ENCODE data around the gene FSTL1.
A peak's percentile ranks its signal among the peaks of the same experiment; 100 is the strongest.

The FSTL1 gene

DNA sequence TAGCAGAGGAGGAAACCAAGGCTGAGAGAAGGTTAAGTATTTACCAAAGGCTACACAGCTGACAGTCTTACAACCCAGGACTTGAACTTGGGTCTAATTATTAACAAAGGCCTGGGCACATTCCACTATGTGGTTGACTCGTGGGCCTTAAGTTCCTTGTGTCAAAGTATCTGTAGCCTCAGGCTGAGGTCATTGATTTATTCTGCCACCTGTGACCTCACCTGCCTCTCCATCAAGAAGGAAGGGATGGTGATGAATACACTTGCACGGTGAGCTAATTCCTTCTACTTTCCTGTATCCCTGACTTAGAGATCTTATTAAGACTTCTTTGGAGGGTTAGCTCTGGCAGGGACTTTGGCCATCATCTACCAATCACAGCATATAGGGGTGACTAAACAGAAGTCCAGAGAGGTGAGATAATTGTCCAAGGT lies 81.7 kb downstream of the FSTL1 start:
- TF ChIP-seq, protein P1, sequence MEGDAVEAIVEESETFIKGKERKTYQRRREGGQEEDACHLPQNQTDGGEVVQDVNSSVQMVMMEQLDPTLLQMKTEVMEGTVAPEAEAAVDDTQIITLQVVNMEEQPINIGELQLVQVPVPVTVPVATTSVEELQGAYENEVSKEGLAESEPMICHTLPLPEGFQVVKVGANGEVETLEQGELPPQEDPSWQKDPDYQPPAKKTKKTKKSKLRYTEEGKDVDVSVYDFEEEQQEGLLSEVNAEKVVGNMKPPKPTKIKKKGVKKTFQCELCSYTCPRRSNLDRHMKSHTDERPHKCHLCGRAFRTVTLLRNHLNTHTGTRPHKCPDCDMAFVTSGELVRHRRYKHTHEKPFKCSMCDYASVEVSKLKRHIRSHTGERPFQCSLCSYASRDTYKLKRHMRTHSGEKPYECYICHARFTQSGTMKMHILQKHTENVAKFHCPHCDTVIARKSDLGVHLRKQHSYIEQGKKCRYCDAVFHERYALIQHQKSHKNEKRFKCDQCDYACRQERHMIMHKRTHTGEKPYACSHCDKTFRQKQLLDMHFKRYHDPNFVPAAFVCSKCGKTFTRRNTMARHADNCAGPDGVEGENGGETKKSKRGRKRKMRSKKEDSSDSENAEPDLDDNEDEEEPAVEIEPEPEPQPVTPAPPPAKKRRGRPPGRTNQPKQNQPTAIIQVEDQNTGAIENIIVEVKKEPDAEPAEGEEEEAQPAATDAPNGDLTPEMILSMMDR (conservative IDR thresholded peaks at IDR 0.05) = no peak
- no peak overlapping the region for H3K27ac ChIP-seq

DNA sequence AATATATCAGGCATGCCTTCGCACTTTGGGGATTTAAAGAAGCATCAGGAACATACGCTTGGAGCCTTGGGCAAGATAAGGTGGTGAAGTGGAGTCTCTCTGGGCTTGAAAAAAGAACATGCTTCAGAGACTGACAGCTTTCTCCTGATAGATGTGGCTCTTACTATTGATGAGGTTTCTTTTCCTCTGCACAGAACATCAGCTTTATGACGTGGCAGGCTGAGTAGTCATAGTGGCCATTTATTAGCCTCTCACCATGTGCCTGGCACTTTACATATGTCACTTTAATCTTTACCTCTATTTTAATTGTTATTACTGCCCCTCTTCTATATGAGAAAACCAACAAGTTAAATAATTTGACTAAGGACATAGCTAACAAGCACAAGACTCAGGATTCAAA lies 82.6 kb downstream of the FSTL1 start:
- TF ChIP-seq, protein P1 (conservative IDR thresholded peaks at IDR 0.05) = no peak
- H3K27ac ChIP-seq = no peak overlapping the region

DNA sequence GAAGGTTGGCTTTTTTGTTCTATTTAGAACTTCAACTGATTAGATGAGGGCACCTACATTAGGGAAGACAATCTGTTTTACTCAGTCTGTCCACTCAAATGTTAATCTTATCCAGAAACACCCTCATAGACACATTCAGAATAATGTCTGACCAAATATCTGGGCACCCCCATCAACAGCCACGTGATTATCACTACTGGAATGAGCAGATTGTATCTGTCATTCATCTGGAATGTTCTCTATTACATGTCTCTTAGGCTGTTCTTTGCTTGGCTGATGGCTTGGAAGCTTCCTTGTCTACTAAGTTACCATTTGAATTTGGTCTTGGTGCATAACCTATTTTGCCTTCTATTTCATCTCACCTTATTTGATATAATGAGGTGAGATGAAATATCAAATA lies 86.0 kb downstream of the FSTL1 start:
- TF ChIP-seq, protein P1 (conservative IDR thresholded peaks at IDR 0.05) = no peak
- H3K27ac ChIP-seq = no peak overlapping the region

DNA sequence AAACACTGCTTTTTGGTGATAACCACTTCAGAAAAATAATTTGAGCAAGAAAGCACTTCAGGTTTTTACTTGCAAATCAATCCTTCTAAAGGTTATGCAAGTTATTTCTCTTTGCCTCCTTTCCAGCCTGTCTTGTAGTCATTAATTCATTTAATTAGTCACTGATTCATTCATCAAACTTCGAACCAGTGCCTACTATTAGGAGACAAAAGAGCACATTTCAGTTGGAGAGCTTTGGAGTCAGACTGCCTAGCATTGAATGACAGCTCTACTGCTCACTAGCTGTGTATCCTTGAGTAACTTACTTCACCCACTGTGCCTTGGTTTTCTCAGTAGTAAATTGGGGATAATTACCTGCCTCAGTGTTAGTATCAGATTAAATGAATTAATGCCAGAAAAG lies 86.7 kb downstream of the FSTL1 start:
- TF ChIP-seq, protein P1 (conservative IDR thresholded peaks at IDR 0.05) = no peak
- H3K27ac ChIP-seq = no peak overlapping the region

GRCh38 chr3:120357807-120358206 lies 93.0 kb downstream of the FSTL1 start:
- TF ChIP-seq, protein P1 (conservative IDR thresholded peaks at IDR 0.05) = 0 out of 2 replicates have a peak, but pooled peaks have one; percentile 5
- no peak overlapping the region for H3K27ac ChIP-seq

DNA sequence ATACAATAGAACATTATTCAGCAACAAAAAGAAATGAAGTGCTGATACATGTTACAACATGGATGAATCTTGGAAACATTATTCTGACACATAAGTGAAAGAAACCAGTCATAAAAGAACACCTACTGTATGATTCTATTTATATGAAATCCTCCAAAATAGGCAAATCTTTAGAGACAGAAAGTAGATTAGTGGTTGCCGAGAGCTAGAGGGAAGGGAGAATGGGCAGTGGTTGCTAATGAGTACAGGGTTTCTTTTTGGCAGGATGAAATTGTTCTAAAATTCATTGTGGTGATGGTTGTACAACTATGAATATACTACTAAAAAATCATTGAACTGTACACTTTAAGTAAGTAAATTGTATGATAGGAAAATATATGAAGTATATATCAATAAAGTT lies 95.3 kb downstream of the FSTL1 start:
- no peak overlapping the region for H3K27ac ChIP-seq
- TF ChIP-seq, protein P1 (conservative IDR thresholded peaks at IDR 0.05) = no peak

DNA sequence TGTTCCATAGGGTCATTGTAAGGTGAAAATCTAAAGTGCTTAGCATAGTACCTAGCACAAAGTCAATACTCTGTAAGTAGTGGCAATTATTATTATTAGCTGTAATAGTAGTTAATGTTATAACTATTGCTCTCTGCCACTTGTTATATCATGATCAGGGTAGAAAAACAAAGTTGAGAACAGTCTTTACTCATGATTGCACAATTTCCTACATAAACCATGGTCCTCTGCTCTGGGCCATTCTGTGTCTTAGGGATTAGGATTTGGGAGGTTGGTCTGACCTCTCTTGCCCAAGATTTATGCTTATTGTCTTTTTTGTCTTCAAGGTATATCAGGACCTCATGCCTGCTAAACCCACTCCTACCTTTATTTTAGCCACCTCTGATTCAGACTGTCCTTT lies 97.3 kb downstream of the FSTL1 start:
- TF ChIP-seq, protein P1 (conservative IDR thresholded peaks at IDR 0.05) = no peak
- H3K27ac ChIP-seq = no peak overlapping the region

DNA sequence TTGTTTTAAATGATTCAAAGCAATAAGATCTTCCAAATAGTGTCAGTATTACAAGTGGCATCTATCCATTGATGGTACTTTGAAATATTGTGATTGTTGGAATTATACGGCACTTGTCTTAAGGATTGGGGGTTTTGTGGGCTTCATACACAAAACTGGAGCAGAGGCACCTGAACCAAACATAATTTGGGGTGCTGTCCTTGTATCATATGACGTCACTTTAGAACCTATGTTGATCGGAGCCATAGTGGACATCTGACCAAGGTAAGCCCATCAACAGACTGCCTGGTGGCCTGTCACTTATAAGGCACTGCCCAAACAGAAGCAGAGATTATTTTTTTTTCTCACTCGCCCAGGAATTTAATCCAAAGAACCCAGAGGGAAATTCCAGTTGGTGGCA lies 98.8 kb downstream of the FSTL1 start:
- TF ChIP-seq, protein P1 (conservative IDR thresholded peaks at IDR 0.05) = no peak
- H3K27ac ChIP-seq = no peak overlapping the region
